ENCODE data around the gene MYZAP. TPM values are rescaled to one million over a fixed set of nuclear protein-coding genes. Genes with fewer than 3 reads are reported as not detected.

Gene MYZAP
- total RNA-seq, 1 donor from 2014 or later, result 11.9 TPM

DNA sequence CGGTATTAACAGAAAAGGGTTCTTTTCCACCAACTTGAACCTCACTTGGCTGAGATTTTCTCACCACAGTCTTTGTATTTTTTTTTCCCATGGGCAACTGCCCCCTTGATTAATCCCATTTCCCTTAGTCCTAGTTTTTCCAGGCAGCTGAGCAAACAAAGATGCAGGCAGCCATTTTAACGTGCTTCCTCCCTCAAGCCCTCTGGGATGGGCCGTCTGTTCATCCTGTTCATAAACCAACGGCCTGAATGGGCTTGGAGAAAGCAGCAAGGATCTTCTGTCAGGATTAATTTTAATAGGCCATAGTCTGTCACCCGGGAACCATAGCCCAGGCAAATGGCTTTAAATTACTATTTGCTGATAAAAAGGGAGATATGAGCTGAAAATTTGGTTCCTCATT, 104.4 kb downstream of the MYZAP start:
- H3K27me3 Mint-ChIP-seq, result peaks cover 13% of the 10 kb centered on the region
- H3K4me1 Mint-ChIP-seq (ENCODE audit: low read depth), result peaks cover 6% of the 10 kb centered on the region
- no peaks in the 10 kb centered on the region for H3K9me3 Mint-ChIP-seq (ENCODE audit: low read depth)
- no peak for DNase-seq (ENCODE audit: low spot score, unreplicated experiment)
- H3K36me3 Mint-ChIP-seq (ENCODE audit: insufficient read depth), result no peaks in the 10 kb centered on the region
- no peak overlapping the region for H3K4me3 Mint-ChIP-seq (ENCODE audit: low read depth)
- TF ChIP-seq, protein P1, sequence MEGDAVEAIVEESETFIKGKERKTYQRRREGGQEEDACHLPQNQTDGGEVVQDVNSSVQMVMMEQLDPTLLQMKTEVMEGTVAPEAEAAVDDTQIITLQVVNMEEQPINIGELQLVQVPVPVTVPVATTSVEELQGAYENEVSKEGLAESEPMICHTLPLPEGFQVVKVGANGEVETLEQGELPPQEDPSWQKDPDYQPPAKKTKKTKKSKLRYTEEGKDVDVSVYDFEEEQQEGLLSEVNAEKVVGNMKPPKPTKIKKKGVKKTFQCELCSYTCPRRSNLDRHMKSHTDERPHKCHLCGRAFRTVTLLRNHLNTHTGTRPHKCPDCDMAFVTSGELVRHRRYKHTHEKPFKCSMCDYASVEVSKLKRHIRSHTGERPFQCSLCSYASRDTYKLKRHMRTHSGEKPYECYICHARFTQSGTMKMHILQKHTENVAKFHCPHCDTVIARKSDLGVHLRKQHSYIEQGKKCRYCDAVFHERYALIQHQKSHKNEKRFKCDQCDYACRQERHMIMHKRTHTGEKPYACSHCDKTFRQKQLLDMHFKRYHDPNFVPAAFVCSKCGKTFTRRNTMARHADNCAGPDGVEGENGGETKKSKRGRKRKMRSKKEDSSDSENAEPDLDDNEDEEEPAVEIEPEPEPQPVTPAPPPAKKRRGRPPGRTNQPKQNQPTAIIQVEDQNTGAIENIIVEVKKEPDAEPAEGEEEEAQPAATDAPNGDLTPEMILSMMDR (IDR thresholded peaks at IDR 0.05; ENCODE audit: unreplicated experiment), result no peak
- H3K27ac Mint-ChIP-seq, result peak overlapping the region; percentile 63

DNA sequence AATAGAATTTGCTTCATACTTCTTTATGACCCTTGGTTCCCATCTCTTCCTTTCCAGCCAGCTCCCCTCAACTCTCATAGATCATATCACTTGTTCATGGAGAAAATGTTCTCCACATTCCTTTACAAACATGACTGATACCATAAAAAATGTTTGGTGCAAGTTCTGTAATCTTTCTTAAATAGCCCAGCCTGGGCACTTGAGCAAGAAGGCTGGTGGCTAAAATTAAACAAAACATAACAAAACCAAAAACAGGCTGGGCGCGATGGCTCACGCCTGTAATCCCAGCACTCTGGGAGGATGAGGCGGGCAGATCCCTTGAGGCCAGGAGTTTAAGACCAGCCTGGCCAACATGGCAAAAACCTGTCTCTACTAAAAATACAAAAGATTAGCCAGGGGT, 105.9 kb downstream of the MYZAP start:
- Mint-ChIP-seq H3K9me3 (ENCODE audit: low read depth) (no peaks in the 10 kb centered on the region), H3K27ac (no peak overlapping the region), H3K27me3 (peaks cover 23% of the 10 kb centered on the region), H3K36me3 (ENCODE audit: insufficient read depth) (no peaks in the 10 kb centered on the region), H3K4me3 (ENCODE audit: low read depth) (no peak overlapping the region), H3K4me1 (ENCODE audit: low read depth) (peaks cover 6% of the 10 kb centered on the region)
- TF ChIP-seq, protein P1 (IDR thresholded peaks at IDR 0.05; ENCODE audit: unreplicated experiment), result no peak
- no peak for DNase-seq (ENCODE audit: low spot score, unreplicated experiment)

DNA sequence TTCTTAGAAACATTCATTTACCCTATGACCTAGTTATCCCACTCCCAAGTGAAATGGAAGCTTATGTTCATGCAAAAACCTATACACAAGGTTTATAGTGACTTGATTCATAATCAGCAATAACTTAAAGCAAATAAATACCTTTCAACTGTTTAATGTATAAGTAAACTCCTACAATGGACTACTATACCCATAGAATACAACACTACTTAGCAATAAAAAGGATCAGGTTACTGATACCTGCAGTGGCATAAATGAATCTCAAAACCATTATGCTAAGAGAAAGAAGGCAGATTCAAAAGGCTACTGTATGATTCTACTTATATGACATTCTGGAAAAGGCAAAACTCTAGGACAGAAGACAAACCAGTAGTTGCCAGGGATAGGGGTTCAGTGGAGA, 106.5 kb downstream of the MYZAP start:
- no peak for DNase-seq (ENCODE audit: low spot score, unreplicated experiment)
- Mint-ChIP-seq H3K4me3 (ENCODE audit: low read depth) (no peak overlapping the region), H3K4me1 (ENCODE audit: low read depth) (peaks cover 6% of the 10 kb centered on the region)

DNA sequence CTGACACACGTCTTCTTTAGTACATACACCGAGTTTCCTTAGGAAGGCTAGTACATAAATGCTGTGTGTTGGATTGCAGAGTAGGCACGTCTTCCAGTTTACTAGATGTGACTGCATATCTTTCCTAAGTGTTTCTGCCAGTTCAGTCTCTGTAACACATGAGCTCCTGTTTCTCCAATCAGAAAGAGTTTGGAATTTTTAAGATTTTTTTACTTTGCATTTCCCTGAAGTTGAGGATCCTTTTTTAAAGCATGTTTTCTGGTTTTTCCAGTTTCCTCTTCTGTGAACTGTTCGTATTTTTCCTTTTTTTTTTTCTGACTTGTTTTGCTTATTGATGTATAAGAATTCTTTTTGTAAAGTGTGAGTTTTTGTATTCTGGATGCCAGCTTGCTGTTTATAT, 107.3 kb downstream of the MYZAP start:
- Mint-ChIP-seq H3K9me3 (ENCODE audit: low read depth) (no peaks in the 10 kb centered on the region), H3K4me3 (ENCODE audit: low read depth) (no peak overlapping the region), H3K27ac (no peak overlapping the region), H3K4me1 (ENCODE audit: low read depth) (peaks cover 6% of the 10 kb centered on the region), H3K27me3 (peaks cover 34% of the 10 kb centered on the region), H3K36me3 (ENCODE audit: insufficient read depth) (no peaks in the 10 kb centered on the region)
- no peak for DNase-seq (ENCODE audit: low spot score, unreplicated experiment)
- TF ChIP-seq, protein P1 (IDR thresholded peaks at IDR 0.05; ENCODE audit: unreplicated experiment), result no peak

More for the DNA sequence above, 106.5 kb downstream of the MYZAP start:
- Mint-ChIP-seq H3K36me3 (ENCODE audit: insufficient read depth) (no peaks in the 10 kb centered on the region), H3K9me3 (ENCODE audit: low read depth) (no peaks in the 10 kb centered on the region), H3K27ac (no peak overlapping the region), H3K27me3 (peaks cover 30% of the 10 kb centered on the region)
- TF ChIP-seq, protein P1 (IDR thresholded peaks at IDR 0.05; ENCODE audit: unreplicated experiment), result no peak

DNA sequence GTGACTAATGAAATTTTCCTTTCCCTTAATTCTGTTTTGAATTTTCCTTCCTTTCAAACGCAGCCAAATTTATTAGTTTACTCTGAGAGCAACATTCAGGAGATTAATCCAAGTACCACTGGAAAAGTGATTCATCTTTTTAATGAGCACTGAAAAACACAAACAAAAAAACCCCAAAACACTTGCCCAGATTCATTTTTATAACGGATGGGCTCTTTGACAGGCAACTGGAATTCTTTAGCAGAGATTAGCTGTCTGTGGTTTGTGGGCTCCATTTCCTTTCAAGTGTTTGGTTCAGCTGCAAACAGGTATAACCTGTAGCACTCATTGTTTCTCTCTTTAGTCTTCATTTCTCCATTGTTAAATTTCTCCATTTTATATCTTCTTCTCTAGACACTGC, 111.7 kb downstream of the MYZAP start:
- H3K4me1 Mint-ChIP-seq (ENCODE audit: low read depth), result peaks cover 12% of the 10 kb centered on the region
- no peaks in the 10 kb centered on the region for H3K36me3 Mint-ChIP-seq (ENCODE audit: insufficient read depth)
- H3K27ac Mint-ChIP-seq, result no peak overlapping the region
- TF ChIP-seq, protein P1 (IDR thresholded peaks at IDR 0.05; ENCODE audit: unreplicated experiment), result no peak
- no peak overlapping the region for H3K4me3 Mint-ChIP-seq (ENCODE audit: low read depth)
- H3K27me3 Mint-ChIP-seq, result peaks cover 39% of the 10 kb centered on the region
- H3K9me3 Mint-ChIP-seq (ENCODE audit: low read depth), result peaks cover 6% of the 10 kb centered on the region
- no peak for DNase-seq (ENCODE audit: low spot score, unreplicated experiment)
